A549 (cell line): ENCODE results near the gene ANKRD40.

Experiments
- CTCF ChIP-seq: fragments of >200 bp; sonication (Bioruptor Twin); formaldehyde crosslinking; IDR thresholded peaks from 3 replicates; pipeline ENCODE4 v1.5.1; 2016
- USF2 ChIP-seq: fragments of 450-650 bp; IDR thresholded peaks from 2 replicates; pipeline ENCODE4 v1.6.1; 2014; ENCODE audit warnings: antibody characterized with exemption
- ZSCAN20 ChIP-seq: fragments of 250-450 bp; sonication (Bioruptor Pico); IDR thresholded peaks from 2 replicates; pipeline ENCODE4 v1.8.0; 2022; ENCODE audit warnings: mild to moderate bottlenecking, moderate library complexity

DNA sequence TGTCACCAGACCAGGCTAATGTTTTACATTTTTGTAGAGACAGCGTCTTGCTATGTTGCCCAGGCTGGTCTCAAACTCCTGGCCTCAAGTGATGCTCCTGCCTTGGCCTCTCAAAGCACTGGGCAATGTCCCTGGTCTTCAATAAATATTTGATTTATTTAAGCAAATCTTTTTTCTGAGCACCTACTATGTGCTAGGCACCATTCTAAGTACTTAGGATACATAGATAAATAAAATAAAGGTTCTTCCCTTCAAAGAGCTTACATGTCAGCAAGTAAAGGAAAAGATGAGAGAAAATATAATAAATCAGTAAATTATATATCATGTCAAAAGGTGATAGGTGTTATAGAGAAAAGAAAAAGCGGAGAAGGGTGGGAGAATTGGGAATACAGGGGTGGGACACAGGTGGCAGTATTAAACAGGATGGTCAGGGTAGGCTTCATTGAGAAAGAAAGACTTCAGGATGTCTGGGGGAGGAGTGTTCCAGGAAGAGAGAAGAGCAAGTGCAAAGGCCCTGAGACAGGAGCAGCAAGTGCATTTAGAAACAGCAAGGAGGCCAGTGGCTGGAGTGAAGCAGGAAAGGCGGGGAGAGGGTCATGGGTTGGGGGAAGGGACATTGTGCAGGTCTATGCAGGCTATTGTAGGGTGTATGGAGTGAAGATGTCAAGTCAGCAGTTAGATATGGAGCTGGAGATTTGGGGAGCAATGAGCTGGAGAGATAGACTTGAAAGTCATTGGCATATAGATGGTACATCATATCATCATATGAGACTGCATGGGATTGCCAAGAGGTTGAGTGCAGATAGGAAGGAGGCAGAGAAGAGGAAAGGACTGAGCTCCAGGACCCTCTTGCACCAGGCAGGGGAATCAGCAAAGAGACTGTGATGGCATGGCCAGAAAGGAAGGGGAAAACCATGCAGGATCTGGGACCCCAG lies 61.7 kb downstream of the ANKRD40 start:
- no peak for TF ChIP-seq CTCF
- no peak for TF ChIP-seq USF2
- TF ChIP-seq ZSCAN20 (CRISPR knock-in tag) = no peak
